HG03097 (cell line): ENCODE results near the gene EDRF1.

Experiments used
- ATAC-seq: cut with Tn5 transposase; IDR thresholded peaks from one replicate; pipeline ENCODE4 v1.9.1; 2021; ENCODE audit not compliant: unreplicated experiment, low FRiP score

Gene EDRF1

DNA sequence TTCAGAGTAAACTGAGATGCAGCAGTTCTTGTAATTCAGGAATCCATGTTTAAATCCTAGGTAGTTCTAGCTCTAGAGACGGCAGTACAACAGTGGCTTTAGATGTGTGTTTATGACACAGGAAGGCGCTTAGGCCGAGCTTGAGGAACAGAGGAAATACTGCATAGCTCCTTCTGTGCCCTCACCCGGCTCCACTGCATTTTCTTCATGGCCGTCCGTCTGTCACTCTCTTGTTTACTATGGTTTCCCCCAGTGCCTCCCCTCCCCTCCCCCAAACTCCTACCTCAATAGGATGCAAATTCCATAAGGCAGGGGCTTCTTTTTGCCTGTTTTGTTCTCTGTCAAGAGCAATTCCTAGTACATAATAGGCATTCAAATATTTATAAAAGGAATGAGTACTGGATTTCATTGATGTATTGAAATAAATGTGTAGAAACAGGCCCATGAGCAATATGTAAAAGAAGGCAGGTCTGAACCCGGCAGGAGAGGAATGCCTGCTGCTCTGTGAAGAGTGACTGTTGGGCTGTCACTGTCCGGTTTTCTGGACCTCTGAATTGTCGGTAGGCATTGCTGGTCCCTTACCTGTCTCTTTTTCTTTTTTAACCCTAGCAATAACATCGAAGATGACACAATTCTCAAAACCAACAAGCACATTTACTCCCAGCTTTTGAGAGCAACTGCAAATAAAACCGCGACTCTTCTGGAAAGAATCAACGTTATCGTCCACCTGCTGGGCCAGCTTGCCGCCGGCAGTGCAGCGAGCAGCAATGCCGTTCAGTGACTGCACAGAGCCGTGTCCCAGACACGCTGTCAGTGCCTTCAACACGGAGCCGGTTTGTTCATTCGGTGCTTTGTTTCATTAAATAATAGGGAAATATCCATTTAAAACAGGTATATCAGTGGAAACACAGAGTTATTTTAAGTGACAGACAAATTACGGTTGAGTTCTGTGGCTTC is 43.5 kb downstream of the EDRF1 start:
- ATAC-seq, result no peak

DNA sequence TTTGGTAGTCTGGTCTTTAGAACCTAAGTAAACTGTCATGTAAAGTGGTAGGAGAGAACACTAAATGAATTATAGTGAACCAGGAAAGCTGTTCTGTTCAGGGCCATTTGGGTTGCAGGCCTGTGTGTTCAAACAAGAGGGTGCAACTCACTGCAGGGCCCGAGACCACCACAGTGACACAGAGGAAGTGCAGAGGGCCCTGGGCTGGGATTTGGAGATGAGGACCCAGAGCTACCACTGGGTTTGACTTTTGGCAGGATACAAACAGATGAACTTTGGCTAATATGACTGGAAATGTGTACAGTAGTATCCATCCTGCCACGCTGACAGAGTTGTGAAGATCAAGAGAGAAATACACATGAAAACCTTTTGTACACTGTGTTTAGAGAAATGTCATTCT is 46.3 kb downstream of the EDRF1 start:
- no peak for ATAC-seq

DNA sequence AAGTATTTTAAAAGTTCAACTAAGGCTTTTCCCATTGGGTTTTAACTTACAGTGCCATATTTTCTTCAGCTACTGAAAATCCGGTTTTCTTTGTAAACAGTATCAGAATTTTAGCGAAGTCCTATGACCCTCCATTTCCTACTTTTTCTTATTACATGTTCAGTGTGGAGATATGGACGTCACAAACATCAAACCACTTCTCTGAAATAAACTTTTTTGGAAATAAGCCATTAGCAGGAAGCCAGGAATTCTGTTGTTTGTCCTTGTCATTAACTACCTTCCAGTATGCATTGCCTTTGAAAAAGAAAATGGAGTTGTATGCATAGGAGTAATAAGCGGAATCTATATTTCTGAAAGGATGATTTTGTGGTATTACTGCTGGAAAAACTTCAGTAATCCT is 47.0 kb downstream of the EDRF1 start:
- ATAC-seq, result no peak

GRCh38 chr10:125768219-125768855 is 48.8 kb downstream of the EDRF1 start:
- ATAC-seq, result no peak

- no peak for ATAC-seq
These were observed 49.7 kb downstream of the EDRF1 start for GRCh38 chr10:125769175-125769574.

DNA sequence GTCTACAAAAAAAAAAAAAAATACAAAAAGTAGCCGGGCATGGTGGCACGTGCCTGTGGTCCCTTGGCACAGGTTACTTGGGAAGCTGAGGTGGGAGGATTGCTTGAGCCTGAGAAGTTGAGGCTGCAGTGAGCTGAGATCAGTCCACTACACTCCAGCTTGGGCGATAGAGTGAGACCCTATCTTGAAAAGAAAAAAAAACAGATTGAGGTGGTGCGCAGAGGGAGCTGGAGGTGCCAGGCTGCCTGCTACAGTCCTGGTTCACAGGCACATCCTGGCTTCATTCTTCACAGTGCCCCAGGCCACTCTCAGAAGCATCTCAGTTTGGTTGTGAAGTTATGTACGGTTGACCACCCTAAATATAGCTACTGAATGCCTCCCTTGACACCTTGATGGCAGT is 51.3 kb downstream of the EDRF1 start:
- ATAC-seq, result no peak

GRCh38 chr10:125772112-125772863 is 52.8 kb downstream of the EDRF1 start:
- no peak for ATAC-seq

- ATAC-seq, result no peak
These were observed 53.3 kb downstream of the EDRF1 start for GRCh38 chr10:125772864-125773180.

- no peak for ATAC-seq
These were observed 54.4 kb downstream of the EDRF1 start for GRCh38 chr10:125773687-125774543.

- ATAC-seq, result no peak
These were observed 55.2 kb downstream of the EDRF1 start for GRCh38 chr10:125774581-125775191.

- ATAC-seq, result no peak
These were observed 56.1 kb downstream of the EDRF1 start, which contains the start of gene MMP21 for GRCh38 chr10:125775491-125776106. Gene MMP21 (minus strand): TSS chr10:125775821. CDS start chr10:125775821, 0 bp downstream.

DNA sequence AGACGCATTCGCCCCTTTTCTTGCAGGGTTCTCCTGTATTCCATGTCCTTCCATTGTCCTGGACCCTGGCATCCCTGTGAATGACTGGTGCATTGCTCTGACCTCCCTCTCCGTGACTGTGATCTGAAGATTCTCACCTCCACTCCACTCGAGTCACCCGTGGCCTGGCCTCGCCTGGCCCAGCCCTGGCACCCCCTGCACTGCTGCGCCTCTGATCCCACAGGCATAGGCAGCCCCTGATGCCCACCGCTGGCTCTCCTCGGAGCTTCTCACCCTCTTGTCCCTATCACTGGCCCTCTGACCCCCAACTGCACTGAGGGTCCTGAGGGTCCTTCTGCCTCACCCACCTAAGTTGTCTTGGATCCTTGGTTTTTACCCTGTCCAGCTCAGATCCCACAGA is 58.3 kb downstream of the EDRF1 start:
- no peak for ATAC-seq

GRCh38 chr10:125778556-125778955 is 59.0 kb downstream of the EDRF1 start:
- no peak for ATAC-seq

DNA sequence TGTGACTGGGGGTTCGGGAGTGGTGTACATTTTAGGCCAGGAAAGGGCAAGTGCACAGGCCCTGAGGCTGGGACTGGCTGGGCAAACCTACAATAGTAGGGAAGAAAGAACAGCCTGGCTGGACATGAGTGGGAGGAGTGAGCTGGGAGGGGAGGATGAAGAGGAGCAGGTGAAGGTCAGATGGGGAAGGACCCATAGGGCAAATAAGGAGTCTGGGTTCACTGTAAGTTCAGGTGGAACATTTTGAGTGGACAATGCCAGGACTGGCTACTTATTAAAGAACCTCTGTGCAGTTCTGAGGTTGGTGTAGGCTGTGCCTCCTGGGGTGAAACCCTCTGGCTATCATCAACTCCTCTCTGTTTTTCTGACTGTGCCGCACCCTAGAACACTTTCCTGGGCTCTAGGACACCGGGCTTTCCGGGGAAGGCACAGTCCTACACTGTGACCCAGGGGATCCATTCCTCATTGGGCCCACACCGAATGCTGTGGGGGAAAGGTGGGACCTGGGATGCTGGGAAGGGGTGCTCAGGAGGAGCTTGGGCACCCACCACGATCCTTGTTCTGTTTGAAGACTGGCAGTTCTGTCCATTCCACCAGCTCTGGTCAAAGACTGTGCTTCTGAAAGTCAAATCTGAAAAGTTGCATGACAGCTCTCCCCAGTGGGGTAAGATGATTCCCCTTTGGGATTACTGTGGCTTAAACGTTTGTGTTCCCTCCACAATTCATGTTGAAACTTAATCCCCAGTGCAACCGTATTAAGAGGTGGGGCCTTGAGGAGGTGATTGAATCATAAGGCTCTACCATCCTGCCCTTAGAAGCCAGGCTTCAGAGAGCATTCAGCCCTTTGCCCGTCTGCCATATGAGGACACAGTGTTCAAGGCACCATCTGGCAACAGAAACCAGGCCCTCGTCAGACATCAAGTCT is 60.2 kb downstream of the EDRF1 start:
- ATAC-seq, result no peak

DNA sequence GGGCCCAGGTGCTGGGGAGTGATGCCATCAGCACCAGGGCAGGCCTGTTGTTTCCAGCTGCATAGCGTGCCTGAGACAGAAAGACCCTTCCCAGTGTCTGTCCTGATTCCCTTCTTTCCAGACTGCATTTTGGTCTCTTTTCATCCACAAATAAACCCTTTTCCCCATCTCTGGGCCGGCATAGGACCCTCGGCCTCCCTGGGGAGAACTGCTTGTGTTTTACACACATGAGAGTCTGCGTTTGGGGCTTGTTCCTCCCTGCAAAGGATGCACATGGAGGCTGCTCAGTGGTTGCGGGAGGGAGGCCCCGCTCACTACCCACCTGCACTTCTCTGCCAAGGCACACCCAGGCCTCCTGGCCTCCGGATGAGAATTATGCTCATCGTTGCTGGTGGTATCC is 61.9 kb downstream of the EDRF1 start:
- no peak for ATAC-seq

DNA sequence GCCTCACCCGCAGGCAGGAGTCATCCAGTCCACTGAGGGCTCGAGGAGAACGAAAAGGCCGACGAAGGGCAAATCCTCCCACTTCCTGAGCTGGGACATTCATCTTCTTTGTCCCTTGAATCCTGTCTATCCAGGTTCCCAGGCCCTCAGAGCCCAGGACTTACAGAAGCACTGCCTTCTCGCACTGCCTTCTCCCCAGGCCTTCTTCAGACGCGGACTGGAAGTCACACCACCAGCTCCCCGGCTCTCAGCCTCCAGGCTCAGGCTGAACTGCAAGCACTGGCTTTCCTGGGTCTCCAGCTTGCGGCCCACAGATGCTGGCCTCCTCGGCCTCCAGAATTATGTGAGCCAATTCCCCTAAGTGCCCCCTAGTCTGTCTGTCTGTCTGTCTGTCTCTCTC is 62.5 kb downstream of the EDRF1 start:
- no peak for ATAC-seq

- ATAC-seq, result no peak
These were observed 63.1 kb downstream of the EDRF1 start for GRCh38 chr10:125782616-125783015.

DNA sequence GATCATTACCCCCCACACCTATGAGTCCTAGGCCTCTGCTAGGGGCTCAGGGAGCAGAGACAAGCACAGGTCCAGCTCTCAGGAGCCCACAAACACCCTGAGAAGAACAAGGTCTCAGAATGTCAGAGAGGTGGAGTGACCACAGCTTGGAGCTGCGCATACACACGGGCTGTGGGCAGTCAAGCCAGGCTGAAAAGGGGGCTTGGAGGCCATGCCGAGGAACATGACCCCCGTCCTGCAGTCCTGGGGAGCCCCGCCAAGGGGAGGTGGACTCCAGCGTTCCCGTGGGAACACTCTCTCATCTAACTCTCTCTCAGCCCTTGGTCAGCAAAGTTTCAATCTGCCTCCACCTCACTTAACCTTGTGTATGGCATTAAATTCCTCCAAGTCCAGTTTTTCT is 63.9 kb downstream of the EDRF1 start:
- no peak for ATAC-seq
